T1000 (cell line): Measurements from ENCODE around the gene DEXI.
"Not testable (repeated sequence)": the region's sequence is repeated elsewhere in the genome, so short reads cannot be mapped to it uniquely, and the experiment has no call there.

Source experiments
- DNase-seq: peaks from one replicate; lab custom pipeline; 2025; ENCODE audit warnings: mixed read lengths; lab: John Stamatoyannopoulos, UW

DEXI gene

GRCh38 chr16:10926867-10927266 lies 15.4 kb downstream of the DEXI start:
- DNase-seq: no peak

- DNase-seq: no peak
These were observed 16.2 kb downstream of the DEXI start for GRCh38 chr16:10926094-10926493.

GRCh38 chr16:10925285-10925684 lies 17.0 kb downstream of the DEXI start:
- not testable (repeated sequence) for DNase-seq

- no peak for DNase-seq
These were observed 18.5 kb downstream of the DEXI start for GRCh38 chr16:10923650-10924214.

GRCh38 chr16:10923146-10923649 lies 19.1 kb downstream of the DEXI start:
- no peak for DNase-seq

GRCh38 chr16:10922328-10923145 lies 19.7 kb downstream of the DEXI start:
- DNase-seq: no peak

- no peak for DNase-seq
These were observed 20.5 kb downstream of the DEXI start for GRCh38 chr16:10921536-10922327.

GRCh38 chr16:10920726-10921427 lies 21.4 kb downstream of the DEXI start:
- DNase-seq: no peak

GRCh38 chr16:10919003-10919351 lies 23.3 kb downstream of the DEXI start:
- DNase-seq: no peak

- DNase-seq: peak; percentile 85
These were observed 23.8 kb downstream of the DEXI start for GRCh38 chr16:10918294-10919002.

- DNase-seq: no peak
These were observed 25.7 kb downstream of the DEXI start for GRCh38 chr16:10916534-10916933.

- DNase-seq: no peak
These were observed 31.0 kb downstream of the DEXI start for GRCh38 chr16:10911267-10911666.

GRCh38 chr16:10907757-10908045 lies 34.6 kb downstream of the DEXI start:
- DNase-seq: no peak

GRCh38 chr16:10906914-10907756 lies 35.1 kb downstream of the DEXI start:
- DNase-seq: no peak

- no peak for DNase-seq
These were observed 35.8 kb downstream of the DEXI start for GRCh38 chr16:10906482-10906881.

GRCh38 chr16:10902999-10903398 lies 39.3 kb downstream of the DEXI start:
- no peak for DNase-seq

GRCh38 chr16:10897134-10897533 lies 45.1 kb downstream of the DEXI start:
- no peak for DNase-seq

- no peak for DNase-seq
These were observed 45.5 kb downstream of the DEXI start for GRCh38 chr16:10896723-10897122.

GRCh38 chr16:10896165-10896564 lies 46.1 kb downstream of the DEXI start:
- DNase-seq: no peak

- peak; percentile 18 for DNase-seq
These were observed 47.0 kb downstream of the DEXI start for GRCh38 chr16:10895053-10895946.
